Subcutaneous adipose tissue (tissue), 4 donors: ENCODE data around the gene HNRNPAB. TPM values are rescaled to one million over a fixed set of nuclear protein-coding genes. Genes with fewer than 3 reads are reported as not detected.

Experiments used
- total RNA-seq, 4 donors: library from RNA; depleted of rRNA; stranded (reverse); fragments of >200 nt; gene quantifications; one replicate each; pipeline ENCODE4 v1.1.0, GENCODE V29; 2016
- TF ChIP-seq, protein P1 (sequence below): fragments of 450-650 bp; IDR thresholded peaks from one replicate; pipeline ENCODE4 v1.5.1; 2016; ENCODE audit warnings: low read depth, mild to moderate bottlenecking, control low read depth, antibody characterized with exemption, moderate library complexity

The HNRNPAB gene
- total RNA-seq, 4 donors from 2014 or later: 52.0 to 108 (median 63.8) TPM

- TF ChIP-seq, protein P1, sequence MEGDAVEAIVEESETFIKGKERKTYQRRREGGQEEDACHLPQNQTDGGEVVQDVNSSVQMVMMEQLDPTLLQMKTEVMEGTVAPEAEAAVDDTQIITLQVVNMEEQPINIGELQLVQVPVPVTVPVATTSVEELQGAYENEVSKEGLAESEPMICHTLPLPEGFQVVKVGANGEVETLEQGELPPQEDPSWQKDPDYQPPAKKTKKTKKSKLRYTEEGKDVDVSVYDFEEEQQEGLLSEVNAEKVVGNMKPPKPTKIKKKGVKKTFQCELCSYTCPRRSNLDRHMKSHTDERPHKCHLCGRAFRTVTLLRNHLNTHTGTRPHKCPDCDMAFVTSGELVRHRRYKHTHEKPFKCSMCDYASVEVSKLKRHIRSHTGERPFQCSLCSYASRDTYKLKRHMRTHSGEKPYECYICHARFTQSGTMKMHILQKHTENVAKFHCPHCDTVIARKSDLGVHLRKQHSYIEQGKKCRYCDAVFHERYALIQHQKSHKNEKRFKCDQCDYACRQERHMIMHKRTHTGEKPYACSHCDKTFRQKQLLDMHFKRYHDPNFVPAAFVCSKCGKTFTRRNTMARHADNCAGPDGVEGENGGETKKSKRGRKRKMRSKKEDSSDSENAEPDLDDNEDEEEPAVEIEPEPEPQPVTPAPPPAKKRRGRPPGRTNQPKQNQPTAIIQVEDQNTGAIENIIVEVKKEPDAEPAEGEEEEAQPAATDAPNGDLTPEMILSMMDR: no peak
These were observed 45.1 kb downstream of the HNRNPAB start for GRCh38 chr5:178249191-178249989.

DNA sequence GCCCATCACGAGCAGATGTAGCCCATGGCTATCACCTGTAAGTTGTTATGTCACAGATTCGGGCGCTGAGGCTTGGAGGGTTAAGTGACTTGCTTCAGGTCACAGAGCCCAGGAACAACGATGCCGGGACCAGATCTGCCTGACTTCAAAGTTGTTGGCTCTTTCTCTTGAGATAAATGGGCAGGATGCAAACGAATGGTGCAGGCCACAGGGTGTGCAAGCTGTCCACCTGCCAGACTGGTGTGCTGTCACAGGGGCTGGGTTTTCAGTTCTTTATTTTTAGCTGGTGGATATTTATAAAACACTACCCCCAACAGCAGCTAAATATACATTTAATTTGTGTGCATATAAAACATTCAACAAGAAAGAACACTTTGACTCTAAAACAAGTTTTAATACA, 45.9 kb downstream of the HNRNPAB start:
- TF ChIP-seq, protein P1: no peak

- TF ChIP-seq, protein P1: no peak
These were observed 47.9 kb downstream of the HNRNPAB start for GRCh38 chr5:178252258-178252657.

DNA sequence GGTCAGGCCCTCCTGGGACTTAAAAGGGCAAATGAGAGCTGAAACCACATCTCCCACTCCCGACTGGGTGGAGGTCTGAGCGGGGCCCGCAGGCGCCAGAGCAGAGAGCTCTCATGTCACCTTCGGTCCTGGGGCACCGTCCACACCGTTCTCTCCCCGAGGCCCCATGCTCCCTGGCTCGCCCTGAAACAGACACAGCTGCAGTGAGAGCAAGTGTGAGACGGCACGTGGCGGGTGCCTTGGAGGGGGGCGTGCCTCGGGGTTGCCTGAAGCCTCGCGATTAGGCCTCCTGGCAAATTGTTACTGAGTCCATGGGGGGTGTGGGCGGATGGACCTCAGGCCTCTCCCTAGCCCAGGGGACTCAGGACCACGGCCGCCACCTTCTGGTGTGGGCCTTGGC, 52.4 kb downstream of the HNRNPAB start:
- TF ChIP-seq, protein P1: no peak

GRCh38 chr5:178257650-178258049, 53.3 kb downstream of the HNRNPAB start:
- TF ChIP-seq, protein P1: no peak

DNA sequence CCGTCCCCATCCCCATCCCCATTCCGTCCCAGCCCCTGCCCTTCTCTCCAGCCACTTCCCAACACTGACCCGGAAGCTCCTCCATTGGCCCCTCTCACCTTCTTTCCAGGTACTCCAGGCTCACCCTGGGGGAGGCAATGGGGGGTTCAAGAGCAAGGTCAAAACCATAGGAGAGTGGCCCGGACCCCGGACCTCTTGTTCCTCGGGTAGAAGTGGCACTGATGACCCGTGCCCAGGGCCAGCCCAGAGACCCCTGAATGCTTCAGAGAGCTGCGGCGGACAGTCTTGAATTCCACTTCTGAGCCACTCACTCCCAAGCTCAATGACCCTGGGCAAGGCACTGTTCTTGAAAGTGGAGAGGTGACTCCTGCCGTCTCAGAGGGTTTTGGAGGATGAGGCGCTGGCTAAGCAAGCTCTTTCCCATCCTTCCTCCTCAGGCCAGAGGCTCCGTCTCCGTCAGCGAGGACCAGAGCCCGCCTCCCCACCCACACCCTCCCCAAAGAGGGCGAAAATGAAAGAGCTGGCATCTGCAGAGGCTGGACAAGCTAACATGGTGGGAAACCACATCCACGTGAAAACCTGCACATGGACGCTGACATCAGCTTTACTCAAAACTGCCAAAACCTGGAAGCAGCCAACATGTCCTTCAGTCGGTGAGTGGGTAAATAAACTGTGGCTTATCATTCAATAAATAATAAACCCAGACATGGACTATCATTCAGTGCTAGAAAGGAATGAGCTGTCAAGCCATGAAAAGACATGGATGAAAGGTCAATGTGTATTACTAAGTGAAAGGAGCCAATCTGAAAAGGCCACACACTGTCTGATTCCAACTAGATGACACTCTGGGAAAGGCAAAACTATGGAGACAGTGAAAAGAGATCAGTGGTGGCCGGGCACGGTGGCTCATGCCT, 55.5 kb downstream of the HNRNPAB start:
- TF ChIP-seq, protein P1: no peak

Other genes starting within 250 kb of the HNRNPAB start
- gene PROP1, start 208.3 kb upstream of the HNRNPAB start, total RNA-seq: not detected
- 1 to 10 TPM in 1 of 4 donors, under 1 TPM in 3; 0.17 to 3.0 (median 0.55) TPM for gene N4BP3, start 91.0 kb upstream of the HNRNPAB start, total RNA-seq
- gene RMND5B, start 73.5 kb upstream of the HNRNPAB start, total RNA-seq: 10 to 100 TPM; 19.2 to 41.3 (median 24.3) TPM
- gene NHP2, start 50.6 kb upstream of the HNRNPAB start, total RNA-seq: 100 to 1,000 TPM; 104 to 161 (median 138) TPM
- gene GMCL2, start 17.2 kb upstream of the HNRNPAB start, total RNA-seq: not detected
- gene PHYKPL, start 28.3 kb downstream of the HNRNPAB start, total RNA-seq: 100 to 1,000 TPM in 1 of 4 donors, 10 to 100 TPM in 3; 47.8 to 102 (median 73.3) TPM